ENCODE data around the gene GMDS. TPM values are rescaled to one million over a fixed set of nuclear protein-coding genes. Genes with fewer than 3 reads are reported as not detected.

Gene GMDS
- total and polyA plus RNA-seq, 2 of the 8 experiments (the other 6 are each of a cell fraction or from before 2014, with no cell fraction given) = 16.8 to 50.0 TPM

DNA sequence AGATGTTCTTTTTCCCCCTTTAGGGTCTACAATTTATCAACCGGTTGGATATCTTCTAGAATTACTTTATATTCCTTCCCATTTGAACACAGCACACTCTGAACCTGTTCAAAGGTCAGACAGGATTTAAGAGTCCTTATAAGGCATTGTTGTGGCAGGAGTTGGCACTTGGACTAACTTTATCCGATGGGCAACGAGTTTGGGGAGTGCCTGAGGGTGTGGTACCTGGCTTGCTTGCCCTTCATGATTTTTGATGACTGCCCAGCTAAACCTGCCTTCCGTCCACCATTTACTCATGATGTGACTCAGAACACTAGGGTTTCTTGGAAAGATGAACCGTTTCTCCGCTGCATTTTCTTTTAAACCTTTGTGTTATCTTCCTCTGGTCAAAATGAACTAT is 350.5 kb downstream of the GMDS start (continued):
- TF ChIP-seq BCL11A (IDR thresholded peaks at IDR 0.05; ENCODE audit: low read depth in 2 of 2, low read length in 2 of 2) = no peak
- TF ChIP-seq CHD2 (IDR thresholded peaks at IDR 0.05; ENCODE audit: low read length) = no peak
- no peak for TF ChIP-seq CBX8 (IDR thresholded peaks at IDR 0.05; ENCODE audit: borderline replicate concordance, low read depth, low read length)
